Dendritic cell treated with granulocyte-macrophage colony-stimulating factor and Interleukin-4, amounts not matched to agents 40 ng/mL and 50 ng/mL, for 4 days (primary cell): ENCODE results near the gene ZSCAN26.
"Not testable (repeated sequence)": the region's sequence is repeated elsewhere in the genome, so short reads cannot be mapped to it uniquely, and the experiment has no call there.

Experiments used
- H3K27ac Mint-ChIP-seq: one replicate; pipeline ENCODE4 v1.8.0; 2022; ENCODE audit warnings: mild to moderate bottlenecking, mixed read lengths
- H3K27me3 Mint-ChIP-seq: one replicate; pipeline ENCODE4 v1.8.0; 2022; ENCODE audit warnings: mild to moderate bottlenecking, mixed read lengths
- H3K36me3 Mint-ChIP-seq: one replicate; pipeline ENCODE4 v1.8.0; 2022; ENCODE audit warnings: low read depth, mixed read lengths
- H3K4me1 Mint-ChIP-seq: one replicate; pipeline ENCODE4 v1.8.0; 2022; ENCODE audit warnings: low read depth, mixed read lengths
- H3K4me3 Mint-ChIP-seq: one replicate; pipeline ENCODE4 v1.8.0; 2022; ENCODE audit warnings: mild to moderate bottlenecking, moderate library complexity, mixed read lengths
- H3K9me3 Mint-ChIP-seq: one replicate; pipeline ENCODE4 v1.8.0; 2022; ENCODE audit warnings: mixed read lengths
- intact Hi-C: fragments of 100-400 bp; cut with micrococcal nuclease; formaldehyde crosslinking; loops from one replicate; pipeline ENCODE4 v1.15.0; 2022

ZSCAN26 gene

GRCh38 chr6:28312939-28313338 is 46.0 kb downstream of the ZSCAN26 start:
- intact Hi-C loops, result no loop called here

GRCh38 chr6:28315628-28316027 is 48.7 kb downstream of the ZSCAN26 start:
- Mint-ChIP-seq H3K4me3 (no peak overlapping the region), H3K27ac (no peak overlapping the region), H3K9me3 (peaks cover 10% of the 10 kb centered on the region), H3K27me3 (no peaks in the 10 kb centered on the region), H3K36me3 (no peaks in the 10 kb centered on the region), H3K4me1 (peaks cover 16% of the 10 kb centered on the region)
- intact Hi-C loops, result no loop called here

More at GRCh38 chr6:28312939-28313338, 46.0 kb downstream of the ZSCAN26 start:
- no peaks in the 10 kb centered on the region for H3K27me3 Mint-ChIP-seq
- no peak overlapping the region for H3K27ac Mint-ChIP-seq
- no peaks in the 10 kb centered on the region for H3K36me3 Mint-ChIP-seq
- H3K4me1 Mint-ChIP-seq, result peaks cover 16% of the 10 kb centered on the region
- no peak overlapping the region for H3K4me3 Mint-ChIP-seq
- H3K9me3 Mint-ChIP-seq, result peaks cover 21% of the 10 kb centered on the region

GRCh38 chr6:28317866-28318265 is 50.9 kb downstream of the ZSCAN26 start:
- intact Hi-C loops, H3K27me3 Mint-ChIP-seq, H3K36me3 Mint-ChIP-seq, H3K9me3 Mint-ChIP-seq, H3K27ac Mint-ChIP-seq, H3K4me1 Mint-ChIP-seq, H3K4me3 Mint-ChIP-seq: not testable (repeated sequence)

- Mint-ChIP-seq H3K27ac (no peak overlapping the region), H3K36me3 (peaks cover 17% of the 10 kb centered on the region), H3K4me3 (no peak overlapping the region), H3K27me3 (no peaks in the 10 kb centered on the region), H3K4me1 (no peaks in the 10 kb centered on the region), H3K9me3 (peaks cover 26% of the 10 kb centered on the region)
- intact Hi-C loops, result no loop called here
These were observed 55.7 kb downstream of the ZSCAN26 start for GRCh38 chr6:28322661-28323060.

- Mint-ChIP-seq H3K4me1 (no peaks in the 10 kb centered on the region), H3K36me3 (peaks cover 24% of the 10 kb centered on the region), H3K27me3 (no peaks in the 10 kb centered on the region), H3K27ac (no peak overlapping the region), H3K9me3 (peaks cover 38% of the 10 kb centered on the region), H3K4me3 (no peak overlapping the region)
- intact Hi-C loops, result no loop called here
These were observed 57.0 kb downstream of the ZSCAN26 start for GRCh38 chr6:28323813-28324424.

- H3K4me3 Mint-ChIP-seq, result no peak overlapping the region
- no peaks in the 10 kb centered on the region for H3K27me3 Mint-ChIP-seq
- peaks cover 29% of the 10 kb centered on the region for H3K36me3 Mint-ChIP-seq
- no peaks in the 10 kb centered on the region for H3K4me1 Mint-ChIP-seq
- intact Hi-C loops, result no loop called here
- peaks cover 45% of the 10 kb centered on the region for H3K9me3 Mint-ChIP-seq
- no peak overlapping the region for H3K27ac Mint-ChIP-seq
These were observed 59.5 kb downstream of the ZSCAN26 start for GRCh38 chr6:28326371-28326948.
